ENCODE measurements around the gene APOBEC3G. TPM values are rescaled to one million over a fixed set of nuclear protein-coding genes. Genes with fewer than 3 reads are reported as not detected.
"Not testable (repeated sequence)": the region's sequence is repeated elsewhere in the genome, so short reads cannot be mapped to it uniquely, and the experiment has no call there.

The APOBEC3G gene
- total and polyA plus RNA-seq, 8 donors, result 0.45 to 19.6 (median 5.0) TPM; not detected in 1

DNA sequence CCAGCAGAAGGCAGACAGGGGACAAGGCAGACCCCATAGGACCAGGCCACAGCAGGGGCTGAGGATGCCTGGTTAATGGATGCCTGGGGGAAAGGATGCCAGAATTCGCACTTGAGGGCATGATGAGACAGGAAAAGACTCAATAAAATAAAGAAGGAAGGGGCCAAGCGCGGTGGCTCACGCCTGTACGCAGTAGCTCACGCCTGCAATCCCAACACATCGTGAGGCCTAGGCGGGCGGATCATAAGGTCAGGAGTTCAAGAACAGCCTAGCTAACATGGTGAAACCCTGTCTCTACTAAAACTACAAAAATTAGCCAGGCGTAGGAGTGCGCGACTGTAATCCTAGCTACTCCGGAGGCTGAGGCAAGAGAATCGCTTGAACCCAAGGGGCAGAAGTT lies 46.4 kb upstream of the APOBEC3G start:
- H3K4me1 ChIP-seq, result no peaks in the 10 kb centered on the region
- H3K36me3 ChIP-seq, result peaks cover 0 to 3% (median under 1%) of the 10 kb centered on the region in 4 donors
- 92 to 96% (median 93%) methylated on average over 14 of the region's 14 CpGs for WGBS, 5 donors
- no peak overlapping the region for H3K27ac ChIP-seq
- TF ChIP-seq, protein P1, sequence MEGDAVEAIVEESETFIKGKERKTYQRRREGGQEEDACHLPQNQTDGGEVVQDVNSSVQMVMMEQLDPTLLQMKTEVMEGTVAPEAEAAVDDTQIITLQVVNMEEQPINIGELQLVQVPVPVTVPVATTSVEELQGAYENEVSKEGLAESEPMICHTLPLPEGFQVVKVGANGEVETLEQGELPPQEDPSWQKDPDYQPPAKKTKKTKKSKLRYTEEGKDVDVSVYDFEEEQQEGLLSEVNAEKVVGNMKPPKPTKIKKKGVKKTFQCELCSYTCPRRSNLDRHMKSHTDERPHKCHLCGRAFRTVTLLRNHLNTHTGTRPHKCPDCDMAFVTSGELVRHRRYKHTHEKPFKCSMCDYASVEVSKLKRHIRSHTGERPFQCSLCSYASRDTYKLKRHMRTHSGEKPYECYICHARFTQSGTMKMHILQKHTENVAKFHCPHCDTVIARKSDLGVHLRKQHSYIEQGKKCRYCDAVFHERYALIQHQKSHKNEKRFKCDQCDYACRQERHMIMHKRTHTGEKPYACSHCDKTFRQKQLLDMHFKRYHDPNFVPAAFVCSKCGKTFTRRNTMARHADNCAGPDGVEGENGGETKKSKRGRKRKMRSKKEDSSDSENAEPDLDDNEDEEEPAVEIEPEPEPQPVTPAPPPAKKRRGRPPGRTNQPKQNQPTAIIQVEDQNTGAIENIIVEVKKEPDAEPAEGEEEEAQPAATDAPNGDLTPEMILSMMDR (IDR thresholded peaks at IDR 0.05), result no peak
- TF ChIP-seq POLR2A (IDR thresholded peaks at IDR 0.05) (no peak), EP300 (IDR thresholded peaks at IDR 0.05) (no peak), POLR2AphosphoS5 (IDR thresholded peaks at IDR 0.05) (no peak)
- H3K4me3 ChIP-seq, result no peak overlapping the region
- no peaks in the 10 kb centered on the region for H3K9me3 ChIP-seq
- no peaks in the 10 kb centered on the region for H3K27me3 ChIP-seq
- intact Hi-C loops (cut with DNase I; ENCODE audit: low total_unique reads), result no loop called here
- no peak for DNase-seq

GRCh38 chr22:39031434-39032295 lies 45.4 kb upstream of the APOBEC3G start:
- intact Hi-C loops (cut with DNase I; ENCODE audit: low total_unique reads); H3K4me3 ChIP-seq; H3K36me3 ChIP-seq; DNase-seq; H3K27ac ChIP-seq; H3K27me3 ChIP-seq; H3K4me1 ChIP-seq; H3K9me3 ChIP-seq: not testable (repeated sequence)
- WGBS, 5 donors, result 60 to 70% (median 64%) methylated on average over 14 to 18 of the region's 18 CpGs

DNA sequence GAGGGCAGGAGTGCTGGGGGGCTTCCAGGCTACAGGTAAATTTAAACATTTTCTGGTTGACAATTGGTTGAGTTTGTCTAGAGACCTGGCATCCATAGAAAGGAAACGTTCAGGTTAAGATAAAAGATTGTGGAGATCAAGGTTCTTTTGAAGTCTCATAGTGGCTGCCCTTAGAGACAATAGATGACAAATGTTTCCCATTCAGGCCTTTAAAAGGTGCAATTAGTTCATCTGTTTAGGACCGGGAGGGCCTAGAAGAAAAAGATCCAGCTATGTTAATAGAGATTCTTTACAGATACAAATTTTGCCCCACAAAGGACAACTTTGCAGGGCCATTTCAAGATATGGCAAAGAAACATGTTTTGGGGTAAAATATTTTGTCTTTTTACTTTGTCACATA lies 40.0 kb upstream of the APOBEC3G start:
- H3K36me3 ChIP-seq; H3K27ac ChIP-seq; H3K27me3 ChIP-seq; H3K4me3 ChIP-seq; intact Hi-C loops (cut with DNase I; ENCODE audit: low total_unique reads); H3K9me3 ChIP-seq; DNase-seq: not testable (repeated sequence)
- WGBS, 5 donors, result 22 to 53% (median 34%) methylated on average over 2 of the region's 2 CpGs
- peaks cover 7 to 22% (median 13%) of the 10 kb centered on the region in 4 donors for H3K4me1 ChIP-seq

GRCh38 chr22:39039306-39040126 lies 37.6 kb upstream of the APOBEC3G start:
- peaks cover 8 to 23% (median 16%) of the 10 kb centered on the region in 4 donors for H3K4me1 ChIP-seq
- TF ChIP-seq EP300 (IDR thresholded peaks at IDR 0.05) (no peak), POLR2AphosphoS5 (IDR thresholded peaks at IDR 0.05) (no peak), POLR2A (IDR thresholded peaks at IDR 0.05) (no peak)
- TF ChIP-seq, protein P1 (IDR thresholded peaks at IDR 0.05), result no peak
- DNase-seq, result no peak
- H3K36me3 ChIP-seq, result peaks cover 0 to 10% (median 9%) of the 10 kb centered on the region in 4 donors
- WGBS, 5 donors, result 88 to 92% (median 90%) methylated on average over 19 of the region's 19 CpGs
- intact Hi-C loops (cut with DNase I; ENCODE audit: low total_unique reads), result no loop called here
- H3K9me3 ChIP-seq, result no peaks in the 10 kb centered on the region
- H3K27me3 ChIP-seq, result no peaks in the 10 kb centered on the region
- peak overlapping the region in 4 of 5 donors; percentile 89 to 94 (median 90) for H3K27ac ChIP-seq
- peak overlapping the region in 1 of 4 donors; percentile 63 for H3K4me3 ChIP-seq

DNA sequence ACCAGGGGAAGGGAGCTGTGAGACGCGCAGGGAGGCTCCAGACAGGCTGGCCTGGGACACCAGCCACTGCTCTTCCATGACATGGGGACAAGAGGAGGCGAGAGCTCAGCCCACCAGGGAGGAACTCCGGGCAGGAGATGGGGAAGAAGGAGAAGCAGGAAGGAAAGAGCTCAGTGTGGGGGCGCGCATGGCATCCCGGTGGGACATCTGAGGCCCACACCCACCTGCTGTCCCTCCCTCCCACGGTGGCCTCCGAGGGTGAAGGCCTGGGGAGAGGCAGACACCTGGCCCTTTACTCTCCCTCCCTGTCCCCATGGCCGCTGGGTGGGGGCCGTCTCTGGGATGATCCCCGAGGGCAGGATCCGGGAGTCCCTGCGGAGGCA lies 36.9 kb upstream of the APOBEC3G start:
- H3K27me3 ChIP-seq; DNase-seq; H3K9me3 ChIP-seq; intact Hi-C loops (cut with DNase I; ENCODE audit: low total_unique reads): not testable (repeated sequence)
- WGBS, 5 donors, result 30 to 39% (median 35%) methylated on average over 6 to 14 of the region's 14 CpGs
- Histone ChIP-seq H3K4me3 (peak overlapping the region; percentile 59 to 75 (median 61)), H3K36me3 (peaks cover 0 to 14% (median 10%) of the 10 kb centered on the region in 4 donors), H3K4me1 (peaks cover 8 to 23% (median 16%) of the 10 kb centered on the region in 4 donors), H3K27ac (peak overlapping the region; percentile 70 to 94 (median 90))
